Mammary epithelial cell (primary cell): ENCODE measurements around the gene BAG5.

Source experiments
- EZH2 ChIP-seq: IDR thresholded peaks from 2 replicates; pipeline ENCODE4 v1.6.1; 2012; ENCODE audit warnings: low read length, inconsistent platforms, borderline replicate concordance
- TF ChIP-seq, protein P1 (sequence below), 2 donors: IDR thresholded peaks in 1 of 2; conservative IDR thresholded peaks in 1 of 2; 2 replicates each; pipeline ENCODE4 v1.5.1; 2011 to 2012; ENCODE audit warnings: inconsistent platforms in 2 of 2, low read length in 2 of 2, mild to moderate bottlenecking in 2 of 2, control low read depth in 1 of 2, low read depth in 1 of 2; ENCODE audit not compliant: insufficient read depth in 1 of 2; ENCODE audit errors: extremely low read depth in 1 of 2

GRCh38 chr14:103517174-103517566 lies 45.3 kb downstream of the BAG5 start:
- TF ChIP-seq, protein P1, sequence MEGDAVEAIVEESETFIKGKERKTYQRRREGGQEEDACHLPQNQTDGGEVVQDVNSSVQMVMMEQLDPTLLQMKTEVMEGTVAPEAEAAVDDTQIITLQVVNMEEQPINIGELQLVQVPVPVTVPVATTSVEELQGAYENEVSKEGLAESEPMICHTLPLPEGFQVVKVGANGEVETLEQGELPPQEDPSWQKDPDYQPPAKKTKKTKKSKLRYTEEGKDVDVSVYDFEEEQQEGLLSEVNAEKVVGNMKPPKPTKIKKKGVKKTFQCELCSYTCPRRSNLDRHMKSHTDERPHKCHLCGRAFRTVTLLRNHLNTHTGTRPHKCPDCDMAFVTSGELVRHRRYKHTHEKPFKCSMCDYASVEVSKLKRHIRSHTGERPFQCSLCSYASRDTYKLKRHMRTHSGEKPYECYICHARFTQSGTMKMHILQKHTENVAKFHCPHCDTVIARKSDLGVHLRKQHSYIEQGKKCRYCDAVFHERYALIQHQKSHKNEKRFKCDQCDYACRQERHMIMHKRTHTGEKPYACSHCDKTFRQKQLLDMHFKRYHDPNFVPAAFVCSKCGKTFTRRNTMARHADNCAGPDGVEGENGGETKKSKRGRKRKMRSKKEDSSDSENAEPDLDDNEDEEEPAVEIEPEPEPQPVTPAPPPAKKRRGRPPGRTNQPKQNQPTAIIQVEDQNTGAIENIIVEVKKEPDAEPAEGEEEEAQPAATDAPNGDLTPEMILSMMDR (conservative IDR thresholded peaks at IDR 0.05 in 1 of 2, IDR thresholded peaks at IDR 0.05 in 1 of 2; ENCODE audit: extremely low read depth in 1 of 2, insufficient read depth in 1 of 2, low read depth in 1 of 2, low read length in 2 of 2), result no peak
- no peak for TF ChIP-seq EZH2
